ENCODE measurements around the gene VPS18.
"Not testable (repeated sequence)": the region's sequence is repeated elsewhere in the genome, so short reads cannot be mapped to it uniquely, and the experiment has no call there.

VPS18 gene

DNA sequence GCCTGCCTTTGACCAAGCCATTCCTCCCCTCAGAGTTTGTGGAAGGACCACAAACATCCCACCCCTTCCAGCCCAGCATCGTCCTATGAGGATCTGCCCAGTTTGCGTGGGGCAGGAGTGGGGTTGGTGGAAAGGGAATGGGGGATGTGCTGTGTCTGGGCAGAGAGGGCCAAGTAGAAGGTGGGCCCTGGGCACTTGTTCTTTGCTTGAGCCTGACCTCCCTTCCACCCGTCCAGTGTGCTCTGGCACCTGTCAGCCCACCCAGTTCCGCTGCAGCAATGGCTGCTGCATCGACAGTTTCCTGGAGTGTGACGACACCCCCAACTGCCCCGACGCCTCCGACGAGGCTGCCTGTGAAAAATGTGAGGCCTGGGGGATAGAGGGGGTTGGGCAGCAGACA lies 40.1 kb upstream of the VPS18 start:
- Histone ChIP-seq H3K4me1 (ENCODE audit: control insufficient read depth, insufficient read depth, low read length, poor library complexity, severe bottlenecking) (no peaks in the 10 kb centered on the region), H3K4me3 (ENCODE audit: extremely low read depth, insufficient read depth, low read length, poor library complexity, severe bottlenecking) (no peak overlapping the region), H3K36me3 (ENCODE audit: control insufficient read depth, insufficient read depth, low read length) (no peaks in the 10 kb centered on the region), H3K9me3 (ENCODE audit: control insufficient read depth, low read length) (no peaks in the 10 kb centered on the region), H3K27ac (ENCODE audit: low read depth, low read length, severe bottlenecking) (no peak overlapping the region)
- 84 to 86% methylated on average over 8 of the region's 10 CpGs for WGBS, 2 experiments (ENCODE audit: insufficient coverage in 2 of 2)

DNA sequence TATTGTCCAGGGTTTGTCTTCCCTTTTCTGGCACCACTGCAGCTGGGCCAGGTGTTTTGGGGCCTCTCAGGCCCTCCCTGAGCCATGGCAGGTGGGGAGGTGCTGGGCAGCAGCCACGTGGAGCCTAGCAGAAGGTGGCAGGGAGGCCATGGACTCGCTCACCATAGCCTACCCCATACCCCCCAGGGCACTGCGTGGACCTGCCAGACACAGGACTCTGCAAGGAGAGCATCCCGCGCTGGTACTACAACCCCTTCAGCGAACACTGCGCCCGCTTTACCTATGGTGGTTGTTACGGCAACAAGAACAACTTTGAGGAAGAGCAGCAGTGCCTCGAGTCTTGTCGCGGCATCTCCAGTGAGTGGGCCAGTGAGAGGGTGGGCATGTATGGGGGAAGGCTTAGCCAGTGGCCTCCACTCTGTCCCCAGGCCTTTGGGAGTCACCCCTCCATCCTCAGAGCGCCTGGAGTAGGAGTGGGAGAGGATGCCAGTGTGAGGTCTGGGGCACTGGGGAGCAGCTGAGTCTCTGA lies 38.5 kb upstream of the VPS18 start:
- Histone ChIP-seq H3K4me3 (ENCODE audit: extremely low read depth, insufficient read depth, low read length, poor library complexity, severe bottlenecking) (no peak overlapping the region), H3K4me1 (ENCODE audit: control insufficient read depth, insufficient read depth, low read length, poor library complexity, severe bottlenecking) (no peaks in the 10 kb centered on the region), H3K27ac (ENCODE audit: low read depth, low read length, severe bottlenecking) (no peak overlapping the region), H3K9me3 (ENCODE audit: control insufficient read depth, low read length) (no peaks in the 10 kb centered on the region), H3K36me3 (ENCODE audit: control insufficient read depth, insufficient read depth, low read length) (no peaks in the 10 kb centered on the region)
- WGBS, 2 experiments (ENCODE audit: insufficient coverage in 2 of 2) = 85 to 92% methylated on average over 7 to 9 of the region's 13 CpGs

DNA sequence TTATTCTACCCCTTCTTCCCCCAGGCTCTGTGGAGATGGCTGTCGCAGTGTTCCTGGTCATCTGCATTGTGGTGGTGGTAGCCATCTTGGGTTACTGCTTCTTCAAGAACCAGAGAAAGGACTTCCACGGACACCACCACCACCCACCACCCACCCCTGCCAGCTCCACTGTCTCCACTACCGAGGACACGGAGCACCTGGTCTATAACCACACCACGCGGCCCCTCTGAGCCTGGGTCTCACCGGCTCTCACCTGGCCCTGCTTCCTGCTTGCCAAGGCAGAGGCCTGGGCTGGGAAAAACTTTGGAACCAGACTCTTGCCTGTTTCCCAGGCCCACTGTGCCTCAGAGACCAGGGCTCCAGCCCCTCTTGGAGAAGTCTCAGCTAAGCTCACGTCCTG lies 37.5 kb upstream of the VPS18 start:
- WGBS, 2 experiments (ENCODE audit: insufficient coverage in 2 of 2) = 90 to 92% methylated on average over 4 to 5 of the region's 8 CpGs
- H3K27ac ChIP-seq (ENCODE audit: low read depth, low read length, severe bottlenecking) = no peak overlapping the region
- no peak overlapping the region for H3K4me3 ChIP-seq (ENCODE audit: extremely low read depth, insufficient read depth, low read length, poor library complexity, severe bottlenecking)
- H3K36me3 ChIP-seq (ENCODE audit: control insufficient read depth, insufficient read depth, low read length) = no peaks in the 10 kb centered on the region
- no peaks in the 10 kb centered on the region for H3K4me1 ChIP-seq (ENCODE audit: control insufficient read depth, insufficient read depth, low read length, poor library complexity, severe bottlenecking)
- no peaks in the 10 kb centered on the region for H3K9me3 ChIP-seq (ENCODE audit: control insufficient read depth, low read length)

DNA sequence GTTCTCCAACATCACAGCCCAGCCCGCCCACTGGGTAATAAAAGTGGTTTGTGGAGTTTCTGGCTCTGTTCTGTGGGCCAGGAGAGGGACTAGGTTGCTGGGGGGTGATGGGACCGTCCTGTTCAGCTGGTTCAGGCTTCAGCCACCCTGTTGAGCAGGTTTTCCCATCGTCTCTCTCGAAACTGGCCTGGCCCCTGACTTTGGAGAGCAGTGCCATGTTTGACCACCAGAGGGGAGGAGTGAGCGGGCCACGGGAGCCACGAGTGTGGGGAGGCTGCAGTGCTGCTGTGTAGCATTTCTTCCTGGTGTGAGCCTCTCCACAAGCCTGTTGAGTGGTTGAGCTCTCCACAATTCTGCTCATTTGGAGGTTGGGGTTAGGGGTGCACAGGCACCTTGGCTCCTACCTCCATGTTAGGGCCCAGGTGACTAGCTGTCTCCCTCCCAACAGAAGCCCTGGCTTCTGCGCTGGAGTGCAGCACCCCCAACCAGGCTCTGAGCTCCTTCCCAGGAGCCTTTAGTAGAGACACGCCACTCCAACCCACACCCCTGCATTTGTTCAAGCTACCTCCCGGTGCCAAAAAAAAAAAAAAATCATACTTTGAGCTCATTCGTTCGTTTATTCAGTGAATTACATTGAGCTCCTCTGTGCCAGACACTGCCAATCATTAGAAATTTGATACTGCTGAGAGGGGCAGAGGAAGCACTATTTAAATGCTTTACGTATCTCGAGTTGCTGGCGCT lies 36.5 kb upstream of the VPS18 start:
- Histone ChIP-seq H3K4me1 (ENCODE audit: control insufficient read depth, insufficient read depth, low read length, poor library complexity, severe bottlenecking) (no peaks in the 10 kb centered on the region), H3K4me3 (ENCODE audit: extremely low read depth, insufficient read depth, low read length, poor library complexity, severe bottlenecking) (no peak overlapping the region), H3K36me3 (ENCODE audit: control insufficient read depth, insufficient read depth, low read length) (no peaks in the 10 kb centered on the region), H3K27ac (ENCODE audit: low read depth, low read length, severe bottlenecking) (no peak overlapping the region), H3K9me3 (ENCODE audit: control insufficient read depth, low read length) (no peaks in the 10 kb centered on the region)
- WGBS, 2 experiments (ENCODE audit: insufficient coverage in 2 of 2) = 48 to 50% methylated on average over 12 to 14 of the region's 15 CpGs

DNA sequence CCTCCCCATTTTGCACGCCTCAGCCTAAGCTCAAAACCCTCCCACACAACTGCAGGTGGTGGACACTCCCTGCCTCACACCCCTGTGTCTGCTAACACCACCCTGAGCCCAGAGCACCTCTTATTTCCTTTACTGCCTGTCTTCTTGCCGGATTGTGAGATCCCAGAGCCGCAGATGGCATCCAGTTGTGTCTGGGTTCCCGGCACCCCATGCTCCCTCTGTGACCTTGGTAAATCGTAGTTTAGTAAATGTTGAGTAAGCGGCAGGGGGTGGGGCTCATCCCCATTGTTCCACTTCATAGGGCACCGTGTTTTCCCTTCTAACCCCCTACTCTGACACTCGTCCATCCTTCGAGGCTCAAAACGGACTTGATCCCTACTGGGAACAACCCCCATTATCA lies 35.5 kb upstream of the VPS18 start:
- H3K4me1 ChIP-seq (ENCODE audit: control insufficient read depth, insufficient read depth, low read length, poor library complexity, severe bottlenecking) = no peaks in the 10 kb centered on the region
- H3K36me3 ChIP-seq (ENCODE audit: control insufficient read depth, insufficient read depth, low read length) = no peaks in the 10 kb centered on the region
- no peak overlapping the region for H3K4me3 ChIP-seq (ENCODE audit: extremely low read depth, insufficient read depth, low read length, poor library complexity, severe bottlenecking)
- H3K9me3 ChIP-seq (ENCODE audit: control insufficient read depth, low read length) = no peaks in the 10 kb centered on the region
- 78 to 90% methylated on average over 6 of the region's 10 CpGs for WGBS, 2 experiments (ENCODE audit: insufficient coverage in 2 of 2)
- no peak overlapping the region for H3K27ac ChIP-seq (ENCODE audit: low read depth, low read length, severe bottlenecking)

DNA sequence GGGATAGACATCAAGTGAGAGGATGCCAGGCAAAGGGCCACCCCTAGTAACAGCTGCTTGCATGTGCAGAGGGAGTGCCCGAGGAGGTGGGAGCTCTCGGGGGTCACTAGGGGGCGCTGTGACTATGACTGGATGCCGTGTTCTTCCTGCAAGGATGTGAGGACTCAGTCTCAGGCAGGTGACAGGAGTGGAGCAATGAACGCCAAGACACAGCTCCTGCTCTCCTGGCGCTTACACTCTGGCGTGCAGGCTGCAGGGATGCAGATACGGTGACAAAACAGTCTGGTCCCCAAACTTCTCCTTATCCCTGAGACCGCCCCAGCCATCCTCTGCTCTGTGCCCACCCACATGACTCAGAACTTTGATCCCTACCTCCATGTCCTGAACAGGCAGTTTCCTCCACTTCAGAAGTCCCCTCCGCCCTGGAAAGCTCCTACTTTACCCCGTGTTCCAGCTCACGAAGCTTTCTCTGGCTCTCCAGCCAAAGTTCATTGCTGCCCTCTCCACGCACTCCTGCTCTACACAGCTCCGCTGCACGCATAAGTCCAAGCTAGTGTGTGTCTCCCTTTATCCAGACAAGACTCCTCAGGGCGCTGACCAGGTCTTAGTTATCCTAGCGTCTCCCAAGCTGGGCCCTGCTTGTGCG lies 34.9 kb upstream of the VPS18 start:
- no peak overlapping the region for H3K27ac ChIP-seq (ENCODE audit: low read depth, low read length, severe bottlenecking)
- H3K4me3 ChIP-seq (ENCODE audit: extremely low read depth, insufficient read depth, low read length, poor library complexity, severe bottlenecking) = no peak overlapping the region
- no peaks in the 10 kb centered on the region for H3K4me1 ChIP-seq (ENCODE audit: control insufficient read depth, insufficient read depth, low read length, poor library complexity, severe bottlenecking)
- no peaks in the 10 kb centered on the region for H3K36me3 ChIP-seq (ENCODE audit: control insufficient read depth, insufficient read depth, low read length)
- WGBS, 2 experiments (ENCODE audit: insufficient coverage in 2 of 2) = 45 to 48% methylated on average over 18 of the region's 18 CpGs
- no peaks in the 10 kb centered on the region for H3K9me3 ChIP-seq (ENCODE audit: control insufficient read depth, low read length)

DNA sequence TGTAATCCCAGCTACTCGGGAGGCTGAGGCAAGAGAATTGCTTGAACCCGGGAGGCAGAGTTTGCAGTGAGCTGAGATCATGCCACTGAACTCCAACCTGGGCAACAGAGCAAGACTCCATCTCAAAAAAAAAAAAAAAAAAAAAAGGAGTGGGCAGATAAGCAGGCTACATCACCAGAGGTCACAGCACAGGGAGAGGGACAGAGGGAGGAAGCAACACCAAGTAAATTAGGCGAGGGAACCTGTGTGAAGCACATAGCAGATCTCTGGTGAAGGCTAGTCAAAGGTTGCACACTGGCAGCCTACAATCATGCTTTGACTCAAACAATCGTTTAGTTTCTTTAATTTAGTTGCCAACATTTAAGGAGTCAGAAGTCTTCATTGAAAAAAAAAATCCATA lies 33.1 kb upstream of the VPS18 start:
- not testable (repeated sequence) for H3K4me1 ChIP-seq (ENCODE audit: control insufficient read depth, insufficient read depth, low read length, poor library complexity, severe bottlenecking); H3K27ac ChIP-seq (ENCODE audit: low read depth, low read length, severe bottlenecking); H3K4me3 ChIP-seq (ENCODE audit: extremely low read depth, insufficient read depth, low read length, poor library complexity, severe bottlenecking); H3K9me3 ChIP-seq (ENCODE audit: control insufficient read depth, low read length); H3K36me3 ChIP-seq (ENCODE audit: control insufficient read depth, insufficient read depth, low read length)
- WGBS, 2 experiments (ENCODE audit: insufficient coverage in 2 of 2) = 84 to 93% methylated on average over 4 of the region's 4 CpGs

DNA sequence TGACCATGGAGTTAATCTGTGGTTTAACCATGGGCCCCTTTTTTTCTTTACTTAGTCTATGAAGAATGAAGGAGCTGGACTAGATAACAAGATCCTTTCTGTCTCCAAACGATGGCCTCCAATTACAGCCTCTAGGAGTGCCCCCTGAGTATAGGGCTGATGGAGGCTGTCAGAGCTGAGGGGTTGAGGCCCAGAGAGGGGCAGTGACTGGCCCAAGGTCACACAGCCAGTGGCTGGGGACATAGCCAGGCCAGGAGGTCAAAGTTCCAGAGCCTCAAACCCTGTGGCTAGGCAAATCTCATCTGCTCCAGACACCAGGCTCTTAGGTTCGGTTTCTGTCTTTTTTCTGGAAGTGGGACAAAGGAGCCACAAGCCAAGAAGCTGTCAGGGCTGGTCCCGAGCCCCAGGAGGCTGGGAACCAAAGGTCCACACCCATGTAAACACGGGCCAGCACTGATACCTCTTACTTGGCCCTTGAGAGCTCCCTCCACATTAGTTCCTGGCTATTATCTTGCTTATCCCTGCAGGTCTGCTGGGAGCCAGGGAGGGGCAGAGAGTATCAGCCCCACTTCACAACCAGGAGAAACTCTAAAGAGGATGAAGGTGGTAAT lies 30.5 kb upstream of the VPS18 start:
- H3K4me1 ChIP-seq (ENCODE audit: control insufficient read depth, insufficient read depth, low read length, poor library complexity, severe bottlenecking) = peaks cover 2% of the 10 kb centered on the region
- no peaks in the 10 kb centered on the region for H3K36me3 ChIP-seq (ENCODE audit: control insufficient read depth, insufficient read depth, low read length)
- WGBS, 2 experiments (ENCODE audit: insufficient coverage in 2 of 2) = 93 to 100% methylated on average over 2 to 4 of the region's 4 CpGs
- no peak overlapping the region for H3K27ac ChIP-seq (ENCODE audit: low read depth, low read length, severe bottlenecking)
- no peak overlapping the region for H3K4me3 ChIP-seq (ENCODE audit: extremely low read depth, insufficient read depth, low read length, poor library complexity, severe bottlenecking)
- no peaks in the 10 kb centered on the region for H3K9me3 ChIP-seq (ENCODE audit: control insufficient read depth, low read length)

DNA sequence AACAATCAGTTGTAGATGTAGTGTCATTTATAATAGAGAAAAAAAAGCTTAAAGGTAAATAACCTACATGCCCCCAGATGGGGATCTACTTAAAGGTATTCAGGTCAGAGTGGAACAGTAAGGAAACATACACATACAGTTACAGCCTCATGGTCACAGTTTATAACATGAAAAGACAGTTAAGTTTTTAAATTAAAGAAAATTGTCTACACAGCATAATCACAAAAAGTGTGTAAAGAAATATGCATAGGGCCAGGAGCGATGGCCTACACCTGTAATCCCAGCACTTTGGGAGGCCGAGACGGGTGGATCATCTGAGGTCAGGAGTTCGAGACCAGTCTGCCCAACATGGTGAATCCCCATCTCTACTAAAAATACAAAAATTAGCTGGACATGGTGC lies 27.1 kb upstream of the VPS18 start:
- Histone ChIP-seq H3K4me3 (ENCODE audit: extremely low read depth, insufficient read depth, low read length, poor library complexity, severe bottlenecking) (no peak overlapping the region), H3K27ac (ENCODE audit: low read depth, low read length, severe bottlenecking) (no peak overlapping the region), H3K9me3 (ENCODE audit: control insufficient read depth, low read length) (no peaks in the 10 kb centered on the region), H3K4me1 (ENCODE audit: control insufficient read depth, insufficient read depth, low read length, poor library complexity, severe bottlenecking) (peaks cover 7% of the 10 kb centered on the region), H3K36me3 (ENCODE audit: control insufficient read depth, insufficient read depth, low read length) (no peaks in the 10 kb centered on the region)
- WGBS, 2 experiments (ENCODE audit: insufficient coverage in 2 of 2) = 100% methylated on average over 1 to 3 of the region's 4 CpGs

DNA sequence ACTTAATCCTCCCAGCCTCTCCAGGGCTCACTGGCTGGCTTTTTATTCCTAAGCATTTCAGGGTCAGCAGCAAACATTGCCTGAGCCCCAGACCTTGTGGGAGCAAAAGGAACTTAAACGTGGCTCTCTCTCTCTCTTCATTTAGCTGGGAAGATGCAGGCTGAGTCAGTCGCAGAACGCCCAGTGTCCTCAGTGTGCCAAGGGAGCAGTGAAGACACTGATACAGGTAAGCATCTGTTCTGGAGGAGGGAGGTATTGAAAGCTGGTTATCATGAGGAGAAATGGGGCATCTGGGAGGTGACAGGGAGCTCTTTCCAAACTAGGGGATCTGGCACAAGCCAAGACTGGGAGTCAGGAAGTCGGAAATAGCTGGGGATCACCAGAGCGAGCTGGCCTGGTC lies 24.6 kb upstream of the VPS18 start:
- Histone ChIP-seq H3K4me3 (ENCODE audit: extremely low read depth, insufficient read depth, low read length, poor library complexity, severe bottlenecking) (no peak overlapping the region), H3K36me3 (ENCODE audit: control insufficient read depth, insufficient read depth, low read length) (no peaks in the 10 kb centered on the region), H3K27ac (ENCODE audit: low read depth, low read length, severe bottlenecking) (no peak overlapping the region), H3K4me1 (ENCODE audit: control insufficient read depth, insufficient read depth, low read length, poor library complexity, severe bottlenecking) (peaks cover 9% of the 10 kb centered on the region), H3K9me3 (ENCODE audit: control insufficient read depth, low read length) (no peaks in the 10 kb centered on the region)
- 86 to 91% methylated on average over 5 of the region's 5 CpGs for WGBS, 2 experiments (ENCODE audit: insufficient coverage in 2 of 2)

DNA sequence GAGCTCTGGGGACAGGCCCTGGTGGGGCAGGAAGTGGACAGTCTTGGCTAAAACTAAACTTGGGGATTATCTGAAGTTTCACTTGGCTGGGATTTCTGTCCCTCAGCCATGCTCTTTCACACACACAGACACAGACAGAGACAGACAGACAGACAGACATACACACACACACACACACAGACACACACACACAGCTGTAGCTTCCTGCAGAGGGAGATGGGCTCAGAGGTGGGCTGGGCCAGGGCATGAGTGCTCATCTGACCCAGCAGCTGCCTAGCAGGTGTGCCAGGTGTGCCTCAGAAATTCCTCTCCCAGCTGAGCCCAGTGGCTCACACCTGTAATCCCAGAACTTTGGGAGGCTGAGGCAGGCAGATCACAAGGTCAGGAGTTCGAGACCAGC lies 23.5 kb upstream of the VPS18 start:
- Histone ChIP-seq H3K36me3 (ENCODE audit: control insufficient read depth, insufficient read depth, low read length) (no peaks in the 10 kb centered on the region), H3K27ac (ENCODE audit: low read depth, low read length, severe bottlenecking) (no peak overlapping the region), H3K9me3 (ENCODE audit: control insufficient read depth, low read length) (no peaks in the 10 kb centered on the region), H3K4me3 (ENCODE audit: extremely low read depth, insufficient read depth, low read length, poor library complexity, severe bottlenecking) (no peak overlapping the region), H3K4me1 (ENCODE audit: control insufficient read depth, insufficient read depth, low read length, poor library complexity, severe bottlenecking) (peaks cover 9% of the 10 kb centered on the region)
- 80% methylated on average over 1 of the region's 1 CpG; no CpG with 5 or more reads in 1 of the 2 experiments for WGBS, 2 experiments (ENCODE audit: insufficient coverage in 2 of 2)

Measured in mesodermal cell (in vitro differentiated cells).